Measurements from ENCODE around the gene MAK.

DNA sequence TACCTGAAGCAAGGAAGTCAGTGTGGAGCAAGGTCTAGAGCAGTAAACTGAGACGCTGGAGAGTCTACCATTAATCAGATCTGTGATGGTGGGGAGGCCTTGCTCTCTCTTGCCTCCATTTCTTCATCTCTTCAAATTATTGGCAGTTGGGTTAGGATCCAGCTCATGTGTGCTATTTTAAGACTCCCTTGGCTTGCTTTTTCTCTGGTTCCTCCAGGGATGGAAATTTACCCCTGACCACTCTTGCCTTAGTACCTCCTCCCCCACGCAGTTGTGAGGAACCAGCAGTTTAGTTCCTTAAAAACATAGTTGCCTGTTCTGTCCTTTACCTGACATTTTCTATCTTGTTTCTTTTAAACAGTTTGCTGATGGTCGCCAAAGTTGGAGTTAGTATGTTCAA, 108.1 kb downstream of the MAK start:
- TF ChIP-seq, protein P1, sequence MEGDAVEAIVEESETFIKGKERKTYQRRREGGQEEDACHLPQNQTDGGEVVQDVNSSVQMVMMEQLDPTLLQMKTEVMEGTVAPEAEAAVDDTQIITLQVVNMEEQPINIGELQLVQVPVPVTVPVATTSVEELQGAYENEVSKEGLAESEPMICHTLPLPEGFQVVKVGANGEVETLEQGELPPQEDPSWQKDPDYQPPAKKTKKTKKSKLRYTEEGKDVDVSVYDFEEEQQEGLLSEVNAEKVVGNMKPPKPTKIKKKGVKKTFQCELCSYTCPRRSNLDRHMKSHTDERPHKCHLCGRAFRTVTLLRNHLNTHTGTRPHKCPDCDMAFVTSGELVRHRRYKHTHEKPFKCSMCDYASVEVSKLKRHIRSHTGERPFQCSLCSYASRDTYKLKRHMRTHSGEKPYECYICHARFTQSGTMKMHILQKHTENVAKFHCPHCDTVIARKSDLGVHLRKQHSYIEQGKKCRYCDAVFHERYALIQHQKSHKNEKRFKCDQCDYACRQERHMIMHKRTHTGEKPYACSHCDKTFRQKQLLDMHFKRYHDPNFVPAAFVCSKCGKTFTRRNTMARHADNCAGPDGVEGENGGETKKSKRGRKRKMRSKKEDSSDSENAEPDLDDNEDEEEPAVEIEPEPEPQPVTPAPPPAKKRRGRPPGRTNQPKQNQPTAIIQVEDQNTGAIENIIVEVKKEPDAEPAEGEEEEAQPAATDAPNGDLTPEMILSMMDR (IDR thresholded peaks at IDR 0.05), result no peak
- TF ChIP-seq EZH2 (IDR thresholded peaks at IDR 0.05; ENCODE audit: borderline replicate concordance, insufficient read depth, low read depth, low read length, poor library complexity, severe bottlenecking), result no peak
